GM19043 (cell line): ENCODE results near the gene INHBB.
"Not testable (repeated sequence)": the region's sequence is repeated elsewhere in the genome, so short reads cannot be mapped to it uniquely, and the experiment has no call there.

ENCODE experiments used
- ATAC-seq: cut with Tn5 transposase; IDR thresholded peaks from one replicate; pipeline ENCODE4 v1.9.1; 2021; ENCODE audit warnings: low read depth; ENCODE audit not compliant: unreplicated experiment

The INHBB gene

GRCh38 chr2:120315367-120316033 lies 30.4 kb upstream of the INHBB start:
- ATAC-seq = no peak

GRCh38 chr2:120316071-120316470 lies 29.9 kb upstream of the INHBB start:
- ATAC-seq = no peak

- ATAC-seq = no peak
Observed at GRCh38 chr2:120316528-120317179, 29.3 kb upstream of the INHBB start.

- no peak for ATAC-seq
Observed at GRCh38 chr2:120317180-120317533, 28.8 kb upstream of the INHBB start.

GRCh38 chr2:120317916-120318315 lies 28.0 kb upstream of the INHBB start:
- no peak for ATAC-seq

GRCh38 chr2:120318626-120319025 lies 27.3 kb upstream of the INHBB start:
- no peak for ATAC-seq

GRCh38 chr2:120319123-120319522 lies 26.8 kb upstream of the INHBB start:
- no peak for ATAC-seq

GRCh38 chr2:120319686-120320317 lies 26.1 kb upstream of the INHBB start:
- ATAC-seq = no peak

GRCh38 chr2:120320318-120320851 lies 25.6 kb upstream of the INHBB start:
- no peak for ATAC-seq

- ATAC-seq = not testable (repeated sequence)
Observed at GRCh38 chr2:120320887-120321556, 24.9 kb upstream of the INHBB start.

GRCh38 chr2:120321721-120322284 lies 24.1 kb upstream of the INHBB start:
- ATAC-seq = no peak

- no peak for ATAC-seq
Observed at GRCh38 chr2:120322329-120322728, 23.6 kb upstream of the INHBB start.

GRCh38 chr2:120323214-120323613 lies 22.7 kb upstream of the INHBB start:
- no peak for ATAC-seq

- ATAC-seq = no peak
Observed at GRCh38 chr2:120323807-120324399, 22.0 kb upstream of the INHBB start.

GRCh38 chr2:120324933-120325332 lies 21.0 kb upstream of the INHBB start:
- ATAC-seq = no peak

- ATAC-seq = no peak
Observed at GRCh38 chr2:120326066-120326465, 19.9 kb upstream of the INHBB start.

- no peak for ATAC-seq
Observed at GRCh38 chr2:120330946-120331822, 14.8 kb upstream of the INHBB start.

GRCh38 chr2:120331903-120332302 lies 14.0 kb upstream of the INHBB start:
- ATAC-seq = no peak

GRCh38 chr2:120332384-120332783 lies 13.6 kb upstream of the INHBB start:
- ATAC-seq = no peak

GRCh38 chr2:120334068-120334467 lies 11.9 kb upstream of the INHBB start:
- ATAC-seq = no peak
